Measurements from ENCODE around the gene PTPRA. TPM values are rescaled to one million over a fixed set of nuclear protein-coding genes. Genes with fewer than 3 reads are reported as not detected.

Gene PTPRA
- total and polyA plus RNA-seq, 2 of the 13 experiments (the other 11 are each of a cell fraction or from before 2014, with no cell fraction given) = 47.2 to 127 TPM

GRCh38 chr20:2946988-2947961 is 74.0 kb downstream of the PTPRA start (continued):
- TF ChIP-seq HDAC1 (CRISPR knock-in tag; IDR thresholded peaks at IDR 0.05) (peak; percentile 91), KDM4B (CRISPR knock-in tag; IDR thresholded peaks at IDR 0.05) (peak; percentile 90), ZNF296 (CRISPR knock-in tag; conservative IDR thresholded peaks at IDR 0.05) (no peak), STAT5B (CRISPR knock-in tag; IDR thresholded peaks at IDR 0.05) (peak; percentile 71; the same call in 1 of the 2 replicates), HNF4A (CRISPR knock-in tag; IDR thresholded peaks at IDR 0.05) (peak; percentile 91), ZNF234 (CRISPR knock-in tag; conservative IDR thresholded peaks at IDR 0.05) (no peak), POGZ (CRISPR knock-in tag; IDR thresholded peaks at IDR 0.05) (peak; percentile 89), ZFP36 (IDR thresholded peaks at IDR 0.05; ENCODE audit: borderline replicate concordance, low read depth, low read length, partially characterized antibody) (no peak), GPBP1L1 (CRISPR knock-in tag; IDR thresholded peaks at IDR 0.05) (no peak), ZNF776 (CRISPR knock-in tag; IDR thresholded peaks at IDR 0.05) (no peak), ZBTB42 (CRISPR knock-in tag; IDR thresholded peaks at IDR 0.05) (no peak), DRAP1 (CRISPR knock-in tag; IDR thresholded peaks at IDR 0.05) (peak; percentile 85), ZNF879 (CRISPR knock-in tag; IDR thresholded peaks at IDR 0.05) (no peak), SMC3 (IDR thresholded peaks at IDR 0.05; ENCODE audit: low read length) (peak; percentile 69), CREB1 (IDR thresholded peaks at IDR 0.05) (peak; percentile 52; the same call in 1 of the 2 replicates), CREB1 (CRISPR knock-in tag; IDR thresholded peaks at IDR 0.05) (peak; percentile 66; the same call in 1 of the 2 replicates), SRSF4 (IDR thresholded peaks at IDR 0.05; ENCODE audit: low read depth, low read length, poor library complexity, severe bottlenecking) (no peak), ZNF646 (CRISPR knock-in tag; IDR thresholded peaks at IDR 0.05) (no peak), ZGPAT (CRISPR knock-in tag; IDR thresholded peaks at IDR 0.05) (peak; percentile 96), NR2F2 (IDR thresholded peaks at IDR 0.05; ENCODE audit: borderline replicate concordance, low read depth) (peak; percentile 76; the same call in 1 of the 2 replicates), ZNF225 (CRISPR knock-in tag; IDR thresholded peaks at IDR 0.05) (no peak)
